Measurements from ENCODE around the gene GLI1.

DNA sequence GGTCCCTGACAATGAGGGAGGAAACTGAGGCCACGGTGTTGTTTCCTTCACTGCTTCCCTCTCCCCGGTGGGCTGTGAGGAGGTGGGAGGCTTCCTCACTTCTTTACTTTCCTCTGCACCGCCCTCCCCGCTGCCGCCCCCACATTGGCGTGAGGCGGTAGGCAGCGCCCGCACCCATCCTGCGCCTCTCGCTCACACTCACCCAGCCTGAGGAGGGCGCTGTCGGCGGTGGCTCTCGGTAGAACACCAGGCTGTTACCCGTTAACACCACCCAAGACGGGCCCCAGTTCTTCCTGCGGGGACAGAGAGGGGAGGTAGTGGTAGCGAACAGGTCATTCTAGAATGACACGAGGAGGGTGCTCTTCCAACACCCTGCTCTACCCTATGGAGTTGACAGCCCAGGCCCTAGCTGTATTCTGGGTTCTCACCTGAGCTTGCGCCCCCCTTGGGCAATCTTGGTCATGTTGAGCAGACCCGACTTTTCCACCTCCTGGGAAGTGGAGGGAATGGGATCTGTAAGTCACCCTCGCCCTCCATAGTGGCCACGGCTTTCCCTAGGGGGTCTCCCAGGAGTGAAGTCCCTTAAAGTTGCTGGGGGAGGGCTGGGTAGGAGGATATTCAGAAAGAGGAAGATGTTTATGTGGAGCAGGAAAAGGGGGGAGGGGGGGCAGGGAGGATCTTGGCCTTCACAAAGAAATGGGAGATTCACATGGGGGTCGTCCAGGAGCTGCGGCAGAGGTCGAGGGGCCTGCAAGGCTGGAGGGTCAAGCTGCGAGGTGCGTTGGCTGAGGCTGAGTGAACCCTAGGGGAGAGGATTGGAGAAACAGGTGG is 16.8 kb downstream of the GLI1 start:
- no peak for TF ChIP-seq EZH2 (IDR thresholded peaks at IDR 0.05; ENCODE audit: borderline replicate concordance, low read length)
- TF ChIP-seq CTCF (IDR thresholded peaks at IDR 0.05; ENCODE audit: low read length): peak; percentile 85
